HepG2 (cell line): ENCODE measurements around the gene TRIM6.

Experiments
- CEBPB ChIP-seq: IDR thresholded peaks from 2 replicates; pipeline ENCODE4 v1.6.1; 2011; ENCODE audit warnings: low read depth, low read length, improper control_type of control experiment, borderline replicate concordance
- CTCF ChIP-seq: sonication (generic); formaldehyde crosslinking; IDR thresholded peaks from 2 replicates; pipeline ENCODE4 v1.5.0; 2020; ENCODE audit warnings: mild to moderate bottlenecking, missing genetic modification reagents, moderate library complexity
- FUBP1 ChIP-seq: sonication (generic); formaldehyde crosslinking; IDR thresholded peaks from 2 replicates; pipeline ENCODE4 v1.5.1; 2020; ENCODE audit warnings: missing genetic modification reagents, mild to moderate bottlenecking, borderline replicate concordance
- MLX ChIP-seq: IDR thresholded peaks from 2 replicates; pipeline ENCODE4 v1.6.1; 2016
- NBN ChIP-seq: fragments of 450-650 bp; conservative IDR thresholded peaks from 2 replicates; pipeline ENCODE4 v1.6.1; 2017
- RAD21 ChIP-seq: fragments of 450-650 bp; formaldehyde crosslinking; IDR thresholded peaks from 2 replicates; pipeline ENCODE4 v1.5.0; 2020; ENCODE audit warnings: mild to moderate bottlenecking
- RFX5 ChIP-seq: IDR thresholded peaks from 2 replicates; pipeline ENCODE4 v1.6.1; 2011; ENCODE audit warnings: low read depth, low read length, improper control_type of control experiment
- ZBTB1 ChIP-seq: sonication (generic); formaldehyde crosslinking; IDR thresholded peaks from 2 replicates; pipeline ENCODE4 v1.4.0; 2020; ENCODE audit warnings: missing genetic modification reagents, borderline replicate concordance
- ZEB1 ChIP-seq: IDR thresholded peaks from 2 replicates; pipeline ENCODE4 v1.6.1; 2012; ENCODE audit warnings: mild to moderate bottlenecking, low read depth, inconsistent platforms; ENCODE audit not compliant: insufficient replicate concordance

- TF ChIP-seq CEBPB (no peak), NBN (no peak), MLX (CRISPR knock-in tag) (no peak), RFX5 (no peak), RAD21 (CRISPR knock-in tag) (no peak), CTCF (CRISPR knock-in tag) (no peak), ZEB1 (no peak), ZBTB1 (CRISPR knock-in tag) (no peak), FUBP1 (CRISPR knock-in tag) (no peak)
Measured at GRCh38 chr11:5622802-5623201, 26.4 kb downstream of the TRIM6 start.
